Suprapubic skin (tissue), 3 donors: ENCODE measurements around the gene GATAD2B.

Experiments used
- CTCF ChIP-seq, 2 donors: fragments of 200-600 bp in 1 of 2; fragments of 450-650 bp in 1 of 2; sonication (generic) in 1 of 2; IDR thresholded peaks; one replicate each; pipeline ENCODE4 v1.5.1; 2016 to 2019; ENCODE audit warnings: antibody characterized with exemption in 2 of 2, mild to moderate bottlenecking in 1 of 2, moderate library complexity in 1 of 2
- POLR2A ChIP-seq, 2 donors: fragments of 450-650 bp; IDR thresholded peaks; one replicate each; pipeline ENCODE4 v1.6.1; 2017; ENCODE audit warnings: antibody characterized with exemption in 2 of 2, mild to moderate bottlenecking in 2 of 2, moderate library complexity in 2 of 2

- TF ChIP-seq POLR2A (IDR thresholded peaks at IDR 0.05): no peak
- no peak for TF ChIP-seq CTCF (IDR thresholded peaks at IDR 0.05)
These were observed 129.4 kb downstream of the GATAD2B start for GRCh38 chr1:153793261-153793972.
